NCI-H510A (cell line): ENCODE measurements around the gene DHX57.
"Not testable (repeated sequence)": the region's sequence is repeated elsewhere in the genome, so short reads cannot be mapped to it uniquely, and the experiment has no call there.

ENCODE experiments used
- DNase-seq: peaks from one replicate; lab custom pipeline; 2025; lab: John Stamatoyannopoulos, UW

DHX57 gene

GRCh38 chr2:38871432-38871831, 4.3 kb downstream of the DHX57 start:
- no peak for DNase-seq

GRCh38 chr2:38866773-38867443, 8.8 kb downstream of the DHX57 start:
- no peak for DNase-seq

- DNase-seq = no peak
Measured at GRCh38 chr2:38863061-38863695, 12.6 kb downstream of the DHX57 start.

- DNase-seq = no peak
Measured at GRCh38 chr2:38862476-38862875, 13.3 kb downstream of the DHX57 start.

- no peak for DNase-seq
Measured at GRCh38 chr2:38856165-38856564, 19.6 kb downstream of the DHX57 start.

- DNase-seq = no peak
Measured at GRCh38 chr2:38850045-38850444, 25.7 kb downstream of the DHX57 start.

GRCh38 chr2:38836791-38837190, 38.9 kb downstream of the DHX57 start:
- DNase-seq = no peak

- no peak for DNase-seq
Measured at GRCh38 chr2:38835990-38836389, 39.7 kb downstream of the DHX57 start.

GRCh38 chr2:38835015-38835601, 40.6 kb downstream of the DHX57 start:
- no peak for DNase-seq

GRCh38 chr2:38830526-38831159, 45.1 kb downstream of the DHX57 start:
- DNase-seq = no peak

GRCh38 chr2:38829971-38830370, 45.8 kb downstream of the DHX57 start:
- no peak for DNase-seq

- DNase-seq = no peak
Measured at GRCh38 chr2:38828460-38828859, 47.3 kb downstream of the DHX57 start.

- not testable (repeated sequence) for DNase-seq
Measured at GRCh38 chr2:38827539-38828145, 48.1 kb downstream of the DHX57 start.

- no peak for DNase-seq
Measured at GRCh38 chr2:38825956-38826355, 49.8 kb downstream of the DHX57 start.

GRCh38 chr2:38824906-38825305, 50.8 kb downstream of the DHX57 start:
- no peak for DNase-seq

- no peak for DNase-seq
Measured at GRCh38 chr2:38823386-38823785, 52.3 kb downstream of the DHX57 start.

- DNase-seq = no peak
Measured at GRCh38 chr2:38818565-38818964, 57.2 kb downstream of the DHX57 start.

GRCh38 chr2:38815936-38816335, 59.8 kb downstream of the DHX57 start:
- DNase-seq = no peak

GRCh38 chr2:38810488-38810887, 65.2 kb downstream of the DHX57 start:
- no peak for DNase-seq

GRCh38 chr2:38808677-38809076, 67.1 kb downstream of the DHX57 start:
- no peak for DNase-seq

- DNase-seq = no peak
Measured at GRCh38 chr2:38806733-38807059, 69.0 kb downstream of the DHX57 start.

- no peak for DNase-seq
Measured at GRCh38 chr2:38806015-38806732, 69.6 kb downstream of the DHX57 start.
